PC-3 (cell line): Measurements from ENCODE around the gene PIEZO2.

Experiments used
- EZH2 ChIP-seq: fragments of 300-600 bp; sonication (generic); IDR thresholded peaks from one replicate; pipeline ENCODE4 v1.6.1; 2017; ENCODE audit warnings: antibody characterized with exemption, mild to moderate bottlenecking, low read length; ENCODE audit not compliant: unreplicated experiment
- TF ChIP-seq, protein P1 (sequence below): fragments of 300-600 bp; sonication (generic); conservative IDR thresholded peaks from 2 replicates; pipeline ENCODE4 v1.5.1; 2017; ENCODE audit warnings: antibody characterized with exemption, low read depth, mild to moderate bottlenecking, low read length

GRCh38 chr18:11025671-11026070, 123.7 kb downstream of the PIEZO2 start:
- TF ChIP-seq, protein P1, sequence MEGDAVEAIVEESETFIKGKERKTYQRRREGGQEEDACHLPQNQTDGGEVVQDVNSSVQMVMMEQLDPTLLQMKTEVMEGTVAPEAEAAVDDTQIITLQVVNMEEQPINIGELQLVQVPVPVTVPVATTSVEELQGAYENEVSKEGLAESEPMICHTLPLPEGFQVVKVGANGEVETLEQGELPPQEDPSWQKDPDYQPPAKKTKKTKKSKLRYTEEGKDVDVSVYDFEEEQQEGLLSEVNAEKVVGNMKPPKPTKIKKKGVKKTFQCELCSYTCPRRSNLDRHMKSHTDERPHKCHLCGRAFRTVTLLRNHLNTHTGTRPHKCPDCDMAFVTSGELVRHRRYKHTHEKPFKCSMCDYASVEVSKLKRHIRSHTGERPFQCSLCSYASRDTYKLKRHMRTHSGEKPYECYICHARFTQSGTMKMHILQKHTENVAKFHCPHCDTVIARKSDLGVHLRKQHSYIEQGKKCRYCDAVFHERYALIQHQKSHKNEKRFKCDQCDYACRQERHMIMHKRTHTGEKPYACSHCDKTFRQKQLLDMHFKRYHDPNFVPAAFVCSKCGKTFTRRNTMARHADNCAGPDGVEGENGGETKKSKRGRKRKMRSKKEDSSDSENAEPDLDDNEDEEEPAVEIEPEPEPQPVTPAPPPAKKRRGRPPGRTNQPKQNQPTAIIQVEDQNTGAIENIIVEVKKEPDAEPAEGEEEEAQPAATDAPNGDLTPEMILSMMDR: no peak
- TF ChIP-seq EZH2: no peak
